OCI-LY3 (cell line): ENCODE data around the gene DMAC2L.
"Not testable (repeated sequence)": the region's sequence is repeated elsewhere in the genome, so short reads cannot be mapped to it uniquely, and the experiment has no call there.

ENCODE experiments used
- H2AFZ ChIP-seq: fragments of 200-600, 300-600 bp; shearing (Covaris generic); 2 replicates; pipeline ENCODE4 v1.6.0; 2014; ENCODE audit warnings: antibody characterized with exemption, low read depth, low read length
- H3K27ac ChIP-seq: fragments of 200-600, 300-600 bp; sonication (generic); 2 replicates; pipeline ENCODE4 v1.5.1; 2014; ENCODE audit warnings: mild to moderate bottlenecking, low read length, moderate library complexity, mixed read lengths
- H3K27me3 ChIP-seq: fragments of 200-600, 300-600 bp; sonication (generic); 2 replicates; pipeline ENCODE4 v1.6.1; 2014; ENCODE audit warnings: low read depth, low read length, mixed read lengths
- H3K36me3 ChIP-seq: fragments of 200-600, 300-600 bp; sonication (generic); replicated peaks from 2 replicates; pipeline ENCODE3; 2014; ENCODE audit warnings: low read depth, low read length, mixed read lengths
- H3K4me1 ChIP-seq: fragments of 300-600, 200-600 bp; sonication (generic); 2 replicates; pipeline ENCODE4 v1.6.1; 2014; ENCODE audit warnings: low read length, mixed read lengths
- H3K4me2 ChIP-seq: fragments of 200-600, 300-600 bp; sonication (generic); 2 replicates; pipeline ENCODE4 v1.6.1; 2014; ENCODE audit warnings: low read length, mixed read lengths
- H3K4me3 ChIP-seq: fragments of 300-600, 200-600 bp; sonication (generic); 2 replicates; pipeline ENCODE4 v1.5.1; 2014; ENCODE audit warnings: antibody characterized with exemption, mild to moderate bottlenecking, low read length, moderate library complexity
- H3K79me2 ChIP-seq: fragments of 300-600, 200-600 bp; shearing (Covaris generic); 2 replicates; pipeline ENCODE4 v1.6.1; 2014; ENCODE audit warnings: mild to moderate bottlenecking, low read length, mixed read lengths
- H3K9ac ChIP-seq: fragments of 300-600, 200-600 bp; shearing (Covaris generic); 2 replicates; pipeline ENCODE4 v1.6.0; 2014; ENCODE audit warnings: mild to moderate bottlenecking, low read length, moderate library complexity
- H3K9me3 ChIP-seq: fragments of 200-600, 300-600 bp; shearing (Covaris generic); 2 replicates; pipeline ENCODE4 v1.6.1; 2014; ENCODE audit warnings: low read length, mixed read lengths; ENCODE audit not compliant: insufficient read depth
- H4K20me1 ChIP-seq: fragments of 200-600, 300-600 bp; sonication (generic); 2 replicates; pipeline ENCODE4 v1.6.1; 2016; ENCODE audit warnings: low read length, mixed read lengths; ENCODE audit not compliant: insufficient read depth
- EZH2phosphoT487 ChIP-seq: fragments of 200-600 bp; shearing (Covaris generic); IDR thresholded peaks from 2 replicates; pipeline ENCODE4 v1.6.1; 2018; ENCODE audit warnings: antibody characterized with exemption, mixed run types, low read depth
- TF ChIP-seq, protein P1 (sequence below): fragments of 200-600, 300-600 bp; sonication (generic); IDR thresholded peaks from 2 replicates; pipeline ENCODE4 v1.5.1; 2014; ENCODE audit warnings: antibody characterized with exemption, low read length, low read depth

DMAC2L gene

DNA sequence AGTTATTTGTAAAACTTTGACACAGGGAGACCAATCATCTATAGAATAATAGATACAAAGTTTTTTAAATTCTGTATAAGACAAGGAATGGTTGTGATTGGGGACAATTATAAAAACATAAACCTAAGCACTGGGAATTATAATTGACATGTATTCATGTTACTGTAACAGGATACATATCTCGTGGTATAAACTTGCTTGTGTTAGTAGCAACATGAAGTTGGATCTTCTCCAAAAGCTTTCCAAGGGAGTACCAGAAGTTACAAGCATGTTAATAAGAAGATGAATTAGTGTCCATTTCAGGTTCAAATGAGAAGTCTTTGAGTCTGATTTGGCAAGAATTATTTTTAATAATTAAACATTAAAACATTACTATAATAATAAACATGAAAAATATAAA lies 42.4 kb downstream of the DMAC2L start:
- H4K20me1 ChIP-seq, result no peaks in the 10 kb centered on the region
- no peaks in the 10 kb centered on the region for H3K36me3 ChIP-seq
- H3K27ac ChIP-seq, result no peak overlapping the region
- no peaks in the 10 kb centered on the region for H3K4me1 ChIP-seq
- H3K27me3 ChIP-seq, result no peaks in the 10 kb centered on the region
- no peak overlapping the region for H2AFZ ChIP-seq
- no peaks in the 10 kb centered on the region for H3K79me2 ChIP-seq
- TF ChIP-seq EZH2phosphoT487, result no peak
- TF ChIP-seq, protein P1, sequence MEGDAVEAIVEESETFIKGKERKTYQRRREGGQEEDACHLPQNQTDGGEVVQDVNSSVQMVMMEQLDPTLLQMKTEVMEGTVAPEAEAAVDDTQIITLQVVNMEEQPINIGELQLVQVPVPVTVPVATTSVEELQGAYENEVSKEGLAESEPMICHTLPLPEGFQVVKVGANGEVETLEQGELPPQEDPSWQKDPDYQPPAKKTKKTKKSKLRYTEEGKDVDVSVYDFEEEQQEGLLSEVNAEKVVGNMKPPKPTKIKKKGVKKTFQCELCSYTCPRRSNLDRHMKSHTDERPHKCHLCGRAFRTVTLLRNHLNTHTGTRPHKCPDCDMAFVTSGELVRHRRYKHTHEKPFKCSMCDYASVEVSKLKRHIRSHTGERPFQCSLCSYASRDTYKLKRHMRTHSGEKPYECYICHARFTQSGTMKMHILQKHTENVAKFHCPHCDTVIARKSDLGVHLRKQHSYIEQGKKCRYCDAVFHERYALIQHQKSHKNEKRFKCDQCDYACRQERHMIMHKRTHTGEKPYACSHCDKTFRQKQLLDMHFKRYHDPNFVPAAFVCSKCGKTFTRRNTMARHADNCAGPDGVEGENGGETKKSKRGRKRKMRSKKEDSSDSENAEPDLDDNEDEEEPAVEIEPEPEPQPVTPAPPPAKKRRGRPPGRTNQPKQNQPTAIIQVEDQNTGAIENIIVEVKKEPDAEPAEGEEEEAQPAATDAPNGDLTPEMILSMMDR, result no peak
- no peak overlapping the region for H3K4me2 ChIP-seq
- no peaks in the 10 kb centered on the region for H3K9me3 ChIP-seq
- H3K4me3 ChIP-seq, result no peak overlapping the region
- no peak overlapping the region for H3K9ac ChIP-seq

DNA sequence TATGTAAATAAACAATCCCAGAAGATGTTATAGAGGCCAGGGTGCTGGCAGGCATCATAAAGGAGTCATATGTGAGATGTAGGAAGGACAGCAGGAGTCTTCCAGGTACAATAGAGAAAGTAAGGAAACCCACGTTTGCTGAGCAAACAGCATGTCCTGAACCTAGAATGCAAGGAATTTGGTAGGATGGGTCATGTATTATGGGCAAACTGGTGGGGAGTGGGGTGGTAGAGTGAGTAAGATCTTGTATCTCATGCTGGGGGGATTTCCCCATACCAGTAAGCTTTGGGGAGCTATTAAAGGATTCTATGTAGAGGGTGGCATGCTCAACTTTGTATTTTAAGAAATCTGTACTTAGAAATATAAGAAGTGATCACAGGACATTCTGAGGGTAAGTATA lies 43.6 kb downstream of the DMAC2L start:
- Histone ChIP-seq H3K4me2 (no peak overlapping the region), H3K4me3 (no peak overlapping the region), H3K4me1 (no peaks in the 10 kb centered on the region), H3K36me3 (no peaks in the 10 kb centered on the region), H4K20me1 (no peaks in the 10 kb centered on the region), H2AFZ (no peak overlapping the region), H3K79me2 (no peaks in the 10 kb centered on the region), H3K9ac (no peak overlapping the region), H3K27me3 (no peaks in the 10 kb centered on the region), H3K27ac (no peak overlapping the region), H3K9me3 (no peaks in the 10 kb centered on the region)
- TF ChIP-seq, protein P1, result no peak
- TF ChIP-seq EZH2phosphoT487, result no peak

DNA sequence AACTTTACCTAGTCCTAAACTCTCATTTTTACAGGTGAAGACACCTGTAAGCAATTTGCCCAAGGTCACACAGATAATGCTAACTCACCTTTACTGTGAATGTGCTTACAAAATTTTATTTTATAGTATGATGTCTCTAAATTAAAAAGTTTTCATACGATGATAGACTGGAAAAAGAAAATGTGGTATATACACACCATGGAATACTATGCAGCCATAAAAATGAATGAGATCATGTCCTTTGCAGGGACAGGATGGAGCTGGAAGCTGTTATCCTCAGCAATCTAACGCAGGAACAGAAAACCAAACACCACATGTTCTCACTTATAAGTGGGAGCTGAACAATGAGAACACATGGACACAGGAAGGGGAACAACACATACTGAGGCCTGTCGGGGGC lies 44.2 kb downstream of the DMAC2L start:
- not testable (repeated sequence) for H3K9me3 ChIP-seq

DNA sequence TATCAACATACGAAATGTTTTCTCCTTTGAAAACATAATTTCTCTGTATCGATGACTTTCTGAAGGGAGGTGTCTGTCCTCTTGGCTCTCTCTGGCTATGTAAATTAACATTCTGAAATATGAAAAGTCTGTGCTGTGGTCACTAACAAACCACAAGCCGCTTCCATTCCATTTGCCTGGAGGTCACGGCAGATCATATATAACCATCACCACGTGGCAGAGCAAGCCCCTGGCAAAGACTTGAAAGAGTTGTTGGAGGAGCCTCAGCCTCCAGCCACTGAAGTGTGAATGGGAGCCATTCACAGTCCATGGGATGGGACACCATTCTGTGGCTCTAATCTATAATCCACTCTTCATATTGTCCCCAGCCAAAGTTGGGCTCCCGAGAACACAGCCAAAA lies 45.0 kb downstream of the DMAC2L start:
- TF ChIP-seq, protein P1, result no peak
- no peak for TF ChIP-seq EZH2phosphoT487

More for the DNA sequence above, 44.2 kb downstream of the DMAC2L start:
- not testable (repeated sequence) for H4K20me1 ChIP-seq, H3K4me2 ChIP-seq, H3K4me1 ChIP-seq, H3K27ac ChIP-seq, H3K4me3 ChIP-seq, H3K79me2 ChIP-seq, H3K27me3 ChIP-seq, H3K9ac ChIP-seq, H3K36me3 ChIP-seq, H2AFZ ChIP-seq

DNA sequence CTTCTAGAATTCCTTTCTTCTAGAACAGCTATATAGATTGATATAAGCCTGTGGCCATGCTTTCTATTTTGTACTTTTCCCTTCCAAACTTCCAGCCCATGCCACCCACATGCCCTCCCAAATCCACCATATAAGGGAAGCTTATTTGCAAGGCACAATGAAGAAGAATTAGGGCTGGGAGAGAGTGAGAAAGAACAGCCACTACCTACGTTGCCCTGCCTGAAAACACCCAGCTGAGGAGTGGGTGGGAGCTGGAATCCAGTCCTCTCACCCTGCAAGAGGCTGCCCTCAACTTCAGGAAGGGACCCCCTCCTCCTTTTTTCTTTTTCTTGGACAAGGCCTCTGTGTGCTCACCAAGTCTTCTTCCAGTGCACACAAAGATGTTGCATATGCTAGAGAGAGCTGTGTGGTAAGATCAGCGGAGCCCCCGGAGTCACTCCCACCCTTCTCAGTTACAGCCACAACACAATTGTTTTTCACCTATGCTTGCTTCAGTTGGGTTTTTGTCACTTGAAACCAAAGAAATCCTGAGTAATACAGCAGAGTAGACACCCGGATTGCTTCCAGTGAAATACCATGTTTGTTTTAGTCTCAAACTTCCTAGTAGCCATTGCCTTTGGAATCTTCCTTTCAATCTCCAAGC lies 45.8 kb downstream of the DMAC2L start:
- Histone ChIP-seq H3K4me1 (no peaks in the 10 kb centered on the region; the same call in 1 of the 2 replicates), H3K27ac (no peak overlapping the region), H2AFZ (no peak overlapping the region), H3K36me3 (no peaks in the 10 kb centered on the region), H4K20me1 (no peaks in the 10 kb centered on the region), H3K79me2 (no peaks in the 10 kb centered on the region), H3K27me3 (no peaks in the 10 kb centered on the region), H3K9ac (no peak overlapping the region), H3K4me3 (no peak overlapping the region), H3K4me2 (no peak overlapping the region), H3K9me3 (no peaks in the 10 kb centered on the region)
- no peak for TF ChIP-seq EZH2phosphoT487
- TF ChIP-seq, protein P1, result no peak

More for the DNA sequence above, 45.0 kb downstream of the DMAC2L start:
- Histone ChIP-seq H3K27ac (no peak overlapping the region), H3K9me3 (no peaks in the 10 kb centered on the region), H3K9ac (no peak overlapping the region), H3K79me2 (no peaks in the 10 kb centered on the region), H3K27me3 (no peaks in the 10 kb centered on the region), H4K20me1 (no peaks in the 10 kb centered on the region), H3K36me3 (no peaks in the 10 kb centered on the region), H2AFZ (no peak overlapping the region), H3K4me1 (no peaks in the 10 kb centered on the region), H3K4me3 (no peak overlapping the region), H3K4me2 (no peak overlapping the region)
